Measurements from ENCODE around the gene FUT4.
A peak's percentile ranks its signal among the peaks of the same experiment; 100 is the strongest.
"Not testable (repeated sequence)": the region's sequence is repeated elsewhere in the genome, so short reads cannot be mapped to it uniquely, and the experiment has no call there.

The FUT4 gene

GRCh38 chr11:94543695-94544645 lies at the start of gene FUT4:
Gene FUT4 (plus strand): TSS chr11:94543921. CDS start chr11:94544134, 213 bp downstream.
- Histone ChIP-seq H3K9ac (ENCODE audit: low read length) (peak within 1 kb of the TSS; percentile 60), H3K4me3 (ENCODE audit: low read length) (peak within 1 kb of the TSS; percentile 63), H3K27me3 (ENCODE audit: control insufficient read depth, insufficient read depth, low read length) (peaks cover 34% of the 10 kb centered on the region), H3K36me3 (ENCODE audit: control insufficient read depth, low read depth, low read length) (no peaks in the 10 kb centered on the region), H3K27ac (ENCODE audit: low read length) (no peak within 1 kb of the TSS), H3K4me1 (ENCODE audit: control insufficient read depth, low read depth, low read length) (peaks cover 18% of the 10 kb centered on the region), H3K9me3 (ENCODE audit: control insufficient read depth, low read depth, low read length) (no peaks in the 10 kb centered on the region)

GRCh38 chr11:94494126-94494680 lies 49.5 kb upstream of the FUT4 start:
- H3K9me3 ChIP-seq (ENCODE audit: control insufficient read depth, low read depth, low read length): no peaks in the 10 kb centered on the region
- peaks cover 23% of the 10 kb centered on the region for H3K36me3 ChIP-seq (ENCODE audit: control insufficient read depth, low read depth, low read length)
- H3K27me3 ChIP-seq (ENCODE audit: control insufficient read depth, insufficient read depth, low read length): no peaks in the 10 kb centered on the region
- H3K27ac ChIP-seq (ENCODE audit: low read length): no peak overlapping the region
- H3K4me3 ChIP-seq (ENCODE audit: low read length): peak overlapping the region; percentile 76
- H3K9ac ChIP-seq (ENCODE audit: low read length): peak overlapping the region; percentile 87
- H3K4me1 ChIP-seq (ENCODE audit: control insufficient read depth, low read depth, low read length): no peaks in the 10 kb centered on the region

GRCh38 chr11:94500181-94500580 lies 43.5 kb upstream of the FUT4 start:
- Histone ChIP-seq H3K4me3 (ENCODE audit: low read length) (no peak overlapping the region), H3K9me3 (ENCODE audit: control insufficient read depth, low read depth, low read length) (no peaks in the 10 kb centered on the region), H3K4me1 (ENCODE audit: control insufficient read depth, low read depth, low read length) (no peaks in the 10 kb centered on the region), H3K9ac (ENCODE audit: low read length) (no peak overlapping the region), H3K27me3 (ENCODE audit: control insufficient read depth, insufficient read depth, low read length) (no peaks in the 10 kb centered on the region), H3K36me3 (ENCODE audit: control insufficient read depth, low read depth, low read length) (peaks cover 13% of the 10 kb centered on the region), H3K27ac (ENCODE audit: low read length) (no peak overlapping the region)

- no peaks in the 10 kb centered on the region for H3K4me1 ChIP-seq (ENCODE audit: control insufficient read depth, low read depth, low read length)
- H3K9ac ChIP-seq (ENCODE audit: low read length): no peak overlapping the region
- H3K27me3 ChIP-seq (ENCODE audit: control insufficient read depth, insufficient read depth, low read length): no peaks in the 10 kb centered on the region
- H3K4me3 ChIP-seq (ENCODE audit: low read length): no peak overlapping the region
- peaks cover 13% of the 10 kb centered on the region for H3K36me3 ChIP-seq (ENCODE audit: control insufficient read depth, low read depth, low read length)
- no peak overlapping the region for H3K27ac ChIP-seq (ENCODE audit: low read length)
- no peaks in the 10 kb centered on the region for H3K9me3 ChIP-seq (ENCODE audit: control insufficient read depth, low read depth, low read length)
Measured at GRCh38 chr11:94501522-94501921, 42.2 kb upstream of the FUT4 start.

- Histone ChIP-seq H3K9ac (ENCODE audit: low read length) (no peak overlapping the region), H3K27me3 (ENCODE audit: control insufficient read depth, insufficient read depth, low read length) (no peaks in the 10 kb centered on the region), H3K27ac (ENCODE audit: low read length) (no peak overlapping the region), H3K4me1 (ENCODE audit: control insufficient read depth, low read depth, low read length) (no peaks in the 10 kb centered on the region), H3K9me3 (ENCODE audit: control insufficient read depth, low read depth, low read length) (no peaks in the 10 kb centered on the region), H3K4me3 (ENCODE audit: low read length) (no peak overlapping the region), H3K36me3 (ENCODE audit: control insufficient read depth, low read depth, low read length) (peaks cover 3% of the 10 kb centered on the region)
Measured at GRCh38 chr11:94504689-94505293, 38.9 kb upstream of the FUT4 start.

GRCh38 chr11:94506513-94506912 lies 37.2 kb upstream of the FUT4 start:
- H3K27me3 ChIP-seq (ENCODE audit: control insufficient read depth, insufficient read depth, low read length); H3K27ac ChIP-seq (ENCODE audit: low read length); H3K9ac ChIP-seq (ENCODE audit: low read length); H3K4me3 ChIP-seq (ENCODE audit: low read length); H3K9me3 ChIP-seq (ENCODE audit: control insufficient read depth, low read depth, low read length); H3K36me3 ChIP-seq (ENCODE audit: control insufficient read depth, low read depth, low read length); H3K4me1 ChIP-seq (ENCODE audit: control insufficient read depth, low read depth, low read length): not testable (repeated sequence)

- Histone ChIP-seq H3K4me1 (ENCODE audit: control insufficient read depth, low read depth, low read length) (peaks cover 3% of the 10 kb centered on the region), H3K4me3 (ENCODE audit: low read length) (no peak overlapping the region)
Measured at GRCh38 chr11:94507485-94507884, 36.2 kb upstream of the FUT4 start.

GRCh38 chr11:94511932-94512781 lies 31.6 kb upstream of the FUT4 start, which contains the start of gene C11orf97:
Gene C11orf97 (plus strand): TSS chr11:94512461. CDS start chr11:94512529, 68 bp downstream.
- no peaks in the 10 kb centered on the region for H3K9me3 ChIP-seq (ENCODE audit: control insufficient read depth, low read depth, low read length)
- H3K9ac ChIP-seq (ENCODE audit: low read length): no peak within 1 kb of the TSS
- no peak within 1 kb of the TSS for H3K27ac ChIP-seq (ENCODE audit: low read length)
- H3K4me1 ChIP-seq (ENCODE audit: control insufficient read depth, low read depth, low read length): peaks cover 3% of the 10 kb centered on the region
- no peaks in the 10 kb centered on the region for H3K36me3 ChIP-seq (ENCODE audit: control insufficient read depth, low read depth, low read length)
- peak within 1 kb of the TSS; percentile 68 for H3K4me3 ChIP-seq (ENCODE audit: low read length)
- peaks cover 20% of the 10 kb centered on the region for H3K27me3 ChIP-seq (ENCODE audit: control insufficient read depth, insufficient read depth, low read length)

More at GRCh38 chr11:94507485-94507884, 36.2 kb upstream of the FUT4 start:
- H3K27me3 ChIP-seq (ENCODE audit: control insufficient read depth, insufficient read depth, low read length): peaks cover 9% of the 10 kb centered on the region
- H3K36me3 ChIP-seq (ENCODE audit: control insufficient read depth, low read depth, low read length): no peaks in the 10 kb centered on the region
- no peak overlapping the region for H3K9ac ChIP-seq (ENCODE audit: low read length)
- no peak overlapping the region for H3K27ac ChIP-seq (ENCODE audit: low read length)
- no peaks in the 10 kb centered on the region for H3K9me3 ChIP-seq (ENCODE audit: control insufficient read depth, low read depth, low read length)

GRCh38 chr11:94513091-94513490 lies 30.6 kb upstream of the FUT4 start:
- Histone ChIP-seq H3K27ac (ENCODE audit: low read length) (no peak overlapping the region), H3K4me3 (ENCODE audit: low read length) (no peak overlapping the region), H3K9me3 (ENCODE audit: control insufficient read depth, low read depth, low read length) (no peaks in the 10 kb centered on the region), H3K4me1 (ENCODE audit: control insufficient read depth, low read depth, low read length) (peaks cover 3% of the 10 kb centered on the region), H3K9ac (ENCODE audit: low read length) (no peak overlapping the region), H3K36me3 (ENCODE audit: control insufficient read depth, low read depth, low read length) (no peaks in the 10 kb centered on the region), H3K27me3 (ENCODE audit: control insufficient read depth, insufficient read depth, low read length) (peaks cover 20% of the 10 kb centered on the region)

- H3K9ac ChIP-seq (ENCODE audit: low read length): no peak overlapping the region
- H3K4me3 ChIP-seq (ENCODE audit: low read length): no peak overlapping the region
- H3K27ac ChIP-seq (ENCODE audit: low read length): no peak overlapping the region
- H3K4me1 ChIP-seq (ENCODE audit: control insufficient read depth, low read depth, low read length): peaks cover 3% of the 10 kb centered on the region
- H3K36me3 ChIP-seq (ENCODE audit: control insufficient read depth, low read depth, low read length): no peaks in the 10 kb centered on the region
- H3K9me3 ChIP-seq (ENCODE audit: control insufficient read depth, low read depth, low read length): no peaks in the 10 kb centered on the region
- H3K27me3 ChIP-seq (ENCODE audit: control insufficient read depth, insufficient read depth, low read length): peaks cover 20% of the 10 kb centered on the region
Measured at GRCh38 chr11:94515398-94515797, 28.3 kb upstream of the FUT4 start.

GRCh38 chr11:94516725-94517124 lies 27.0 kb upstream of the FUT4 start:
- no peaks in the 10 kb centered on the region for H3K36me3 ChIP-seq (ENCODE audit: control insufficient read depth, low read depth, low read length)
- H3K9ac ChIP-seq (ENCODE audit: low read length): no peak overlapping the region
- H3K9me3 ChIP-seq (ENCODE audit: control insufficient read depth, low read depth, low read length): no peaks in the 10 kb centered on the region
- H3K27me3 ChIP-seq (ENCODE audit: control insufficient read depth, insufficient read depth, low read length): peaks cover 17% of the 10 kb centered on the region
- H3K4me1 ChIP-seq (ENCODE audit: control insufficient read depth, low read depth, low read length): peaks cover 3% of the 10 kb centered on the region
- H3K4me3 ChIP-seq (ENCODE audit: low read length): no peak overlapping the region
- no peak overlapping the region for H3K27ac ChIP-seq (ENCODE audit: low read length)
